ENCODE measurements around the gene FAF1.

Gene FAF1

GRCh38 chr1:50995651-50996050, 35.6 kb upstream of the FAF1 start:
- no peak for DNase-seq (ENCODE audit: low read depth)
- H3K4me3 ChIP-seq (ENCODE audit: low read length), result no peak overlapping the region
- TF ChIP-seq, protein P1, sequence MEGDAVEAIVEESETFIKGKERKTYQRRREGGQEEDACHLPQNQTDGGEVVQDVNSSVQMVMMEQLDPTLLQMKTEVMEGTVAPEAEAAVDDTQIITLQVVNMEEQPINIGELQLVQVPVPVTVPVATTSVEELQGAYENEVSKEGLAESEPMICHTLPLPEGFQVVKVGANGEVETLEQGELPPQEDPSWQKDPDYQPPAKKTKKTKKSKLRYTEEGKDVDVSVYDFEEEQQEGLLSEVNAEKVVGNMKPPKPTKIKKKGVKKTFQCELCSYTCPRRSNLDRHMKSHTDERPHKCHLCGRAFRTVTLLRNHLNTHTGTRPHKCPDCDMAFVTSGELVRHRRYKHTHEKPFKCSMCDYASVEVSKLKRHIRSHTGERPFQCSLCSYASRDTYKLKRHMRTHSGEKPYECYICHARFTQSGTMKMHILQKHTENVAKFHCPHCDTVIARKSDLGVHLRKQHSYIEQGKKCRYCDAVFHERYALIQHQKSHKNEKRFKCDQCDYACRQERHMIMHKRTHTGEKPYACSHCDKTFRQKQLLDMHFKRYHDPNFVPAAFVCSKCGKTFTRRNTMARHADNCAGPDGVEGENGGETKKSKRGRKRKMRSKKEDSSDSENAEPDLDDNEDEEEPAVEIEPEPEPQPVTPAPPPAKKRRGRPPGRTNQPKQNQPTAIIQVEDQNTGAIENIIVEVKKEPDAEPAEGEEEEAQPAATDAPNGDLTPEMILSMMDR (conservative IDR thresholded peaks at IDR 0.05; ENCODE audit: low read length), result no peak

DNA sequence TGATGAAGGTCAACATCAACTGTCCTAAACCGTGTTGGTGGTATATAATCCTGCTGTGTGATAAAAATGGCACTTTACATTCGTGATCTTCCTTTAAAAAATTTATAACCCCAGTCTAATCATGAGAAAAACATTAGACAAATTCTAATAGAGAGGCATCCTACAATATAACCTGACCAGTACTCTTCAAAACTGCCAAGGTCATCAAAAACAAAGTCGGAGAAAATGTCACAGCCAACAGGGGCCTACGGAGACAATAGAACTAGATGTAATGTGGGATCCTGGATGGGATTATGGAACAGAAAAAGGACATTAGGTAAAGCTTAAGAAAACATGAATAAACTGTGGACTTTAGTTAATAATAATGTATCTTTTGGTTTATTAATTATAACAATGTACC, 34.9 kb upstream of the FAF1 start:
- H3K4me3 ChIP-seq (ENCODE audit: low read length), result no peak overlapping the region
- TF ChIP-seq, protein P1 (conservative IDR thresholded peaks at IDR 0.05; ENCODE audit: low read length), result no peak
- DNase-seq (ENCODE audit: low read depth), result no peak

- no peak for DNase-seq (ENCODE audit: low read depth)
- TF ChIP-seq, protein P1 (conservative IDR thresholded peaks at IDR 0.05; ENCODE audit: low read length), result no peak
- no peak overlapping the region for H3K4me3 ChIP-seq (ENCODE audit: low read length)
These were observed 33.6 kb upstream of the FAF1 start for GRCh38 chr1:50993645-50994044.

DNA sequence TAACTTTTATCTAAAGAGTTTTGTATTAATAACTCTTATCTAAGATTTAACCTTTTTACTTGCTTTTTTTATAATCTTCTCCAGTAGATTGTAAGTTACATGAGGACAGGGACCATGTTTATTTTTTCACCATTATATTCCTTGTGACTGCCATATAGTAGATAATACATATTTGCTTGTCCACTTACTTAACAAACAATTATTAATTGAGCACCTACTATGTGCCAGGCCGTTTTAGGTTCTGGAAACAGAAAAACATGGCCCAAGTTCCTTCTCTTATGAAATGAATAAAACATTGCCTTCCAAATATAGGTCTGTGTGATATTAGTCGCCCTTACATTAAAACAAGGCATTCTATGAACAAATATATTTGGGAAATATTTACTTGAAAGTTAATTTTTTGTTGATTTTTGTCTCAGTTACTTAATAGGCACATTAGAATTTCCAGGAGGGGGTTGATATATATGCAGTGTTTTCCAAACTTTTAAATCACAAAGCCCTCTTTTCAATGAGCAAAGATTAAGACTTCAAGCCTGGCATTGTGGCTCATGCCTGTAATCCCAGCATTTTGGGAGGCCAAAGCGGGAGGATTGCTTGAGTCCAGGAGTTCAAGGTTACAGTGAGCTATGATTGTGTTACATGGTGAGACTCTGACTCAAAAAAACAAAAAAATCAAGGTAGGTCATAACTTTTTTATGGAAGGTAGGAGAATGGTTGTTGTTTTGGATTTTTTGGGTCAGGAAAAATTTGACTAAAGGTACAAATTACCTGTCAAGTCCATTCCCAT, 32.7 kb upstream of the FAF1 start:
- TF ChIP-seq, protein P1 (conservative IDR thresholded peaks at IDR 0.05; ENCODE audit: low read length), result no peak
- H3K4me3 ChIP-seq (ENCODE audit: low read length), result no peak overlapping the region
- DNase-seq (ENCODE audit: low read depth), result no peak

DNA sequence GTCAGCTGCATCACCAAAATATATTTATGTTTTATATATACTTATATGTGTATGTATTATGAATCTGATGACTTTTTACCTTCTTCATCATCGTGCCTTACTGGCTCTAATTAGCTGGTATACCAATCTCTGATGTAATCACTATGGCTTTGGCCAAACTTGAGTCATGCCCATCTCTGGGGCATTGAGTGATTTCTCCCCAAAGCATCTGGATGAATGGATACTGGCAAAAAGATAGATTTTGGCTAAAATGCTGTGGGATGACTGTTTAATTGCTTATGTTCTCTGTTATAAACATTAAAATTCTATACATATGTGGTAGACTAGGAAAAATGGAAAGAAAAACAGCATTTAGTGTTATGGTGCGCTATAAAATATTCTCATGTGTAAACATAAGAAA, 29.6 kb upstream of the FAF1 start:
- TF ChIP-seq, protein P1 (conservative IDR thresholded peaks at IDR 0.05; ENCODE audit: low read length), result no peak
- peak; percentile 64 for DNase-seq (ENCODE audit: low read depth)
- H3K4me3 ChIP-seq (ENCODE audit: low read length), result no peak overlapping the region

GRCh38 chr1:50986653-50987052, 26.6 kb upstream of the FAF1 start:
- TF ChIP-seq, protein P1 (conservative IDR thresholded peaks at IDR 0.05; ENCODE audit: low read length), result no peak
- DNase-seq (ENCODE audit: low read depth), result peak; percentile 24
- H3K4me3 ChIP-seq (ENCODE audit: low read length), result no peak overlapping the region

GRCh38 chr1:50985094-50985493, 25.0 kb upstream of the FAF1 start:
- DNase-seq (ENCODE audit: low read depth), result no peak

More at GRCh38 chr1:50985094-50985493, 25.0 kb upstream of the FAF1 start:
- no peak overlapping the region for H3K4me3 ChIP-seq (ENCODE audit: low read length)
- TF ChIP-seq, protein P1 (conservative IDR thresholded peaks at IDR 0.05; ENCODE audit: low read length), result no peak
